HL-60 (cell line): ENCODE results near the gene THSD1.

Experiments used
- DNase-seq, 2 experiments: peaks; one replicate each; pipeline ENCODE4 v3.0.0-alpha.2; 2010 to 2020; ENCODE audit warnings: low read depth in 1 of 2, low spot score in 1 of 2
- H3K27ac ChIP-seq: fragments of 250-450 bp; sonication (Bioruptor Pico); replicated peaks from 2 replicates; pipeline ENCODE4 v1.5.1; 2020; ENCODE audit warnings: mild to moderate bottlenecking, moderate library complexity
- H3K27me3 ChIP-seq: fragments of 250-450 bp; sonication (Bioruptor Pico); 2 replicates; pipeline ENCODE4 v1.5.1; 2021; ENCODE audit warnings: mild to moderate bottlenecking, moderate library complexity; ENCODE audit not compliant: insufficient read depth, poor library complexity, severe bottlenecking
- H3K4me3 ChIP-seq: replicated peaks from 2 replicates; pipeline ENCODE4 v1.5.1; 2011; ENCODE audit warnings: mild to moderate bottlenecking, control low read depth, low read length; ENCODE audit not compliant: insufficient read depth
- CTCF ChIP-seq: IDR thresholded peaks from one replicate; pipeline ENCODE4 v1.5.1; 2011; ENCODE audit warnings: low read length, control low read depth, inconsistent platforms; ENCODE audit not compliant: insufficient read depth
- GABPA ChIP-seq: IDR thresholded peaks from 2 replicates; pipeline ENCODE4 v1.6.1; 2012; ENCODE audit warnings: low read depth
- POLR2AphosphoS5 ChIP-seq: IDR thresholded peaks from 2 replicates; pipeline ENCODE4 v1.6.1; 2012; ENCODE audit warnings: low read depth
- REST ChIP-seq: IDR thresholded peaks from 2 replicates; pipeline ENCODE4 v1.6.1; 2012; ENCODE audit warnings: low read depth; ENCODE audit not compliant: insufficient replicate concordance
- SPI1 ChIP-seq: IDR thresholded peaks from 2 replicates; pipeline ENCODE4 v1.6.1; 2012; ENCODE audit warnings: low read depth, mild to moderate bottlenecking, borderline replicate concordance

The THSD1 gene

GRCh38 chr13:52359534-52359933, 46.4 kb downstream of the THSD1 start:
- peaks cover 5% of the 10 kb centered on the region for H3K27me3 ChIP-seq
- no peak overlapping the region for H3K4me3 ChIP-seq
- no peak for DNase-seq
- TF ChIP-seq SPI1 (no peak), POLR2AphosphoS5 (no peak), REST (no peak), GABPA (no peak), CTCF (no peak)
- no peak overlapping the region for H3K27ac ChIP-seq

GRCh38 chr13:52356327-52356726, 49.6 kb downstream of the THSD1 start:
- Histone ChIP-seq H3K4me3 (no peak overlapping the region), H3K27me3 (peaks cover 5% of the 10 kb centered on the region), H3K27ac (no peak overlapping the region)
- DNase-seq, result no peak
- TF ChIP-seq CTCF (no peak), POLR2AphosphoS5 (no peak), SPI1 (no peak), REST (no peak), GABPA (no peak)

GRCh38 chr13:52353193-52353592, 52.8 kb downstream of the THSD1 start:
- DNase-seq, result no peak
- H3K27ac ChIP-seq, result no peak overlapping the region

More at GRCh38 chr13:52353193-52353592, 52.8 kb downstream of the THSD1 start:
- no peaks in the 10 kb centered on the region for H3K27me3 ChIP-seq
- no peak overlapping the region for H3K4me3 ChIP-seq
- TF ChIP-seq REST, result no peak
- TF ChIP-seq GABPA, result no peak
- TF ChIP-seq POLR2AphosphoS5, result no peak
- no peak for TF ChIP-seq CTCF
- TF ChIP-seq SPI1, result no peak
